DMS53 treated with DMSO at 0.1 percent for 48 hours (cell line): ENCODE results near the gene TGOLN2.

Experiments
- DNase-seq: peaks from one replicate; lab custom pipeline; 2025; ENCODE audit not compliant: unreplicated experiment; lab: John Stamatoyannopoulos, UW

Gene TGOLN2

GRCh38 chr2:85269959-85270358 lies 57.8 kb downstream of the TGOLN2 start:
- no peak for DNase-seq
